ENCODE data around the gene SSBP3. TPM values are rescaled to one million over a fixed set of nuclear protein-coding genes. Genes with fewer than 3 reads are reported as not detected.
"Not testable (repeated sequence)": the region's sequence is repeated elsewhere in the genome, so short reads cannot be mapped to it uniquely, and the experiment has no call there.

Gene SSBP3
- polyA plus RNA-seq, 6 donors from 2014 or later: 1.7 to 4.2 (median 2.2) TPM

GRCh38 chr1:54397090-54397591 is 9.1 kb downstream of the SSBP3 start:
- peak overlapping the region in 1 of 6 donors; percentile 44 for H3K27ac Mint-ChIP-seq
- DNase-seq (no peak), ATAC-seq (ENCODE audit: low read depth in 2 of 2) (no peak)
- no peaks in the 10 kb centered on the region for H3K27me3 Mint-ChIP-seq
- H3K36me3 Mint-ChIP-seq: peaks cover 25 to 36% of the 10 kb centered on the region in 2 donors
- no peaks in the 10 kb centered on the region for H3K9me3 Mint-ChIP-seq
- H3K4me1 Mint-ChIP-seq: peaks cover 0 to 10% (median 0%) of the 10 kb centered on the region in 3 donors
- no peak overlapping the region for H3K4me3 Mint-ChIP-seq

- Mint-ChIP-seq H3K4me3 (no peak overlapping the region), H3K9me3 (no peaks in the 10 kb centered on the region), H3K27me3 (no peaks in the 10 kb centered on the region), H3K4me1 (peaks cover 0 to 9% (median 0%) of the 10 kb centered on the region in 3 donors), H3K36me3 (peaks cover 25 to 29% of the 10 kb centered on the region in 2 donors), H3K27ac (no peak overlapping the region)
- ATAC-seq (ENCODE audit: low read depth in 2 of 2) (no peak), DNase-seq (no peak)
Observed at GRCh38 chr1:54396261-54396933, 9.8 kb downstream of the SSBP3 start.

- Mint-ChIP-seq H3K4me3 (no peak overlapping the region), H3K36me3 (peaks cover 22 to 25% of the 10 kb centered on the region in 2 donors), H3K27me3 (no peaks in the 10 kb centered on the region), H3K4me1 (peaks cover 0 to 5% (median 0%) of the 10 kb centered on the region in 3 donors), H3K9me3 (no peaks in the 10 kb centered on the region), H3K27ac (no peak overlapping the region)
- ATAC-seq (ENCODE audit: low read depth in 2 of 2) (no peak), DNase-seq (no peak)
Observed at GRCh38 chr1:54395281-54395934, 10.8 kb downstream of the SSBP3 start.

- ATAC-seq (ENCODE audit: low read depth in 2 of 2) (no peak), DNase-seq (no peak)
- no peaks in the 10 kb centered on the region for H3K27me3 Mint-ChIP-seq
- no peaks in the 10 kb centered on the region for H3K9me3 Mint-ChIP-seq
- H3K4me1 Mint-ChIP-seq: peaks cover 0 to 5% (median 0%) of the 10 kb centered on the region in 3 donors
- peak overlapping the region in 2 of 6 donors; percentile 28 to 59 for H3K27ac Mint-ChIP-seq
- no peak overlapping the region for H3K4me3 Mint-ChIP-seq
- H3K36me3 Mint-ChIP-seq: peaks cover 12 to 21% of the 10 kb centered on the region in 2 donors
Observed at GRCh38 chr1:54394104-54394503, 12.1 kb downstream of the SSBP3 start.

GRCh38 chr1:54392401-54392800 is 13.8 kb downstream of the SSBP3 start:
- DNase-seq (no peak), ATAC-seq (ENCODE audit: low read depth in 2 of 2) (no peak)
- Mint-ChIP-seq H3K27me3 (no peaks in the 10 kb centered on the region), H3K4me3 (no peak overlapping the region), H3K9me3 (no peaks in the 10 kb centered on the region), H3K36me3 (peaks cover 0 to 6% of the 10 kb centered on the region in 2 donors), H3K4me1 (peaks cover 0 to 5% (median 0%) of the 10 kb centered on the region in 3 donors), H3K27ac (peak overlapping the region in 1 of 6 donors; percentile 56)

GRCh38 chr1:54391450-54392209 is 14.6 kb downstream of the SSBP3 start:
- no peak for DNase-seq
- peaks cover 0 to 5% (median 0%) of the 10 kb centered on the region in 3 donors for H3K4me1 Mint-ChIP-seq
- H3K9me3 Mint-ChIP-seq: no peaks in the 10 kb centered on the region
- H3K27me3 Mint-ChIP-seq: no peaks in the 10 kb centered on the region
- peaks cover 0 to 6% of the 10 kb centered on the region in 2 donors for H3K36me3 Mint-ChIP-seq
- no peak for ATAC-seq (ENCODE audit: low read depth in 2 of 2)
- peak overlapping the region in 2 of 6 donors; percentile 2 to 67 for H3K27ac Mint-ChIP-seq
- H3K4me3 Mint-ChIP-seq: peak overlapping the region in 1 of 8 donors; percentile 47

GRCh38 chr1:54390655-54391054 is 15.5 kb downstream of the SSBP3 start:
- DNase-seq: no peak
- Mint-ChIP-seq H3K9me3 (no peaks in the 10 kb centered on the region), H3K4me3 (no peak overlapping the region), H3K27ac (no peak overlapping the region), H3K27me3 (no peaks in the 10 kb centered on the region), H3K36me3 (peaks cover 0 to 6% of the 10 kb centered on the region in 2 donors), H3K4me1 (no peaks in the 10 kb centered on the region)
- no peak for ATAC-seq (ENCODE audit: low read depth in 2 of 2)

- not testable (repeated sequence) for ATAC-seq (ENCODE audit: low read depth in 2 of 2); DNase-seq; H3K9me3 Mint-ChIP-seq; H3K27ac Mint-ChIP-seq; H3K36me3 Mint-ChIP-seq; H3K4me3 Mint-ChIP-seq; H3K27me3 Mint-ChIP-seq; H3K4me1 Mint-ChIP-seq
Observed at GRCh38 chr1:54389608-54390007, 16.6 kb downstream of the SSBP3 start.

- Mint-ChIP-seq H3K27ac (peak overlapping the region in 1 of 6 donors; percentile 14), H3K4me1 (peaks cover 0 to 5% (median 2%) of the 10 kb centered on the region in 3 donors), H3K4me3 (no peak overlapping the region), H3K27me3 (no peaks in the 10 kb centered on the region), H3K9me3 (no peaks in the 10 kb centered on the region), H3K36me3 (peaks cover 0 to 2% of the 10 kb centered on the region in 2 donors)
- DNase-seq (no peak), ATAC-seq (ENCODE audit: low read depth in 2 of 2) (no peak)
Observed at GRCh38 chr1:54387419-54387818, 18.8 kb downstream of the SSBP3 start.

- H3K4me3 Mint-ChIP-seq: no peak overlapping the region
- DNase-seq: no peak
- H3K36me3 Mint-ChIP-seq: no peaks in the 10 kb centered on the region
- H3K27me3 Mint-ChIP-seq: no peaks in the 10 kb centered on the region
- ATAC-seq (ENCODE audit: low read depth in 2 of 2): no peak
- no peaks in the 10 kb centered on the region for H3K9me3 Mint-ChIP-seq
- peaks cover 0 to 5% (median 2%) of the 10 kb centered on the region in 3 donors for H3K4me1 Mint-ChIP-seq
- peak overlapping the region in 1 of 6 donors; percentile 1 for H3K27ac Mint-ChIP-seq
Observed at GRCh38 chr1:54385727-54386022, 20.5 kb downstream of the SSBP3 start.

GRCh38 chr1:54384918-54385726 is 21.1 kb downstream of the SSBP3 start:
- DNase-seq (no peak), ATAC-seq (ENCODE audit: low read depth in 2 of 2) (no peak)
- Mint-ChIP-seq H3K4me1 (peaks cover 0 to 5% (median 2%) of the 10 kb centered on the region in 3 donors), H3K9me3 (no peaks in the 10 kb centered on the region), H3K4me3 (no peak overlapping the region), H3K27ac (peak overlapping the region in 3 of 6 donors; percentile 1 to 50 (median 44)), H3K36me3 (no peaks in the 10 kb centered on the region), H3K27me3 (no peaks in the 10 kb centered on the region)

- ATAC-seq (ENCODE audit: low read depth in 2 of 2) (no peak), DNase-seq (no peak)
- Mint-ChIP-seq H3K36me3 (no peaks in the 10 kb centered on the region), H3K4me3 (no peak overlapping the region), H3K27me3 (no peaks in the 10 kb centered on the region), H3K9me3 (no peaks in the 10 kb centered on the region), H3K4me1 (peaks cover 0 to 5% (median 2%) of the 10 kb centered on the region in 3 donors), H3K27ac (peak overlapping the region in 1 of 6 donors; percentile 44)
Observed at GRCh38 chr1:54384471-54384870, 21.7 kb downstream of the SSBP3 start.

- DNase-seq (no peak), ATAC-seq (ENCODE audit: low read depth in 2 of 2) (no peak)
- H3K27ac Mint-ChIP-seq: peak overlapping the region in 1 of 6 donors; percentile 42
- H3K36me3 Mint-ChIP-seq: no peaks in the 10 kb centered on the region
- H3K4me1 Mint-ChIP-seq: peaks cover 5 to 14% (median 12%) of the 10 kb centered on the region in 3 donors
- H3K27me3 Mint-ChIP-seq: no peaks in the 10 kb centered on the region
- H3K4me3 Mint-ChIP-seq: no peak overlapping the region
- H3K9me3 Mint-ChIP-seq: no peaks in the 10 kb centered on the region
Observed at GRCh38 chr1:54381524-54381923, 24.7 kb downstream of the SSBP3 start.
